CD14-positive monocyte (primary cell): ENCODE data around the gene FOXP4. TPM values are rescaled to one million over a fixed set of nuclear protein-coding genes. Genes with fewer than 3 reads are reported as not detected.

Experiments
- DNase-seq, 3 donors: peaks; one replicate each; pipeline ENCODE4 v3.0.0-alpha.2; 2011 to 2022
- H2AFZ ChIP-seq: 2 replicates; pipeline ENCODE4 v1.6.0; 2012; ENCODE audit warnings: mild to moderate bottlenecking, low read depth, low read length, inconsistent platforms; ENCODE audit not compliant: insufficient read depth, poor library complexity, severe bottlenecking
- H3K27ac ChIP-seq, 2 donors: 1 replicate in 1 of 2; 2 replicates in 1 of 2; pipeline ENCODE4 v1.5.1; 2012 to 2013; ENCODE audit warnings: low read length in 2 of 2, control low read depth in 1 of 2, inconsistent platforms in 1 of 2, low read depth in 1 of 2, mild to moderate bottlenecking in 1 of 2
- H3K27me3 ChIP-seq, 2 donors: one replicate each; pipeline versions ENCODE4 v1.6.0 to v1.6.1; 2011 to 2013; ENCODE audit warnings: low read length in 2 of 2; ENCODE audit not compliant: control insufficient read depth in 2 of 2, insufficient read depth in 2 of 2
- H3K36me3 ChIP-seq, 2 donors: replicated peaks in 1 of 2; 1 replicate in 1 of 2; 2 replicates in 1 of 2; pipeline versions ENCODE4 v1.5.1 to v1.6.1; 2012 to 2013; ENCODE audit warnings: low read length in 2 of 2, control low read depth in 1 of 2, inconsistent platforms in 1 of 2, mild to moderate bottlenecking in 1 of 2; ENCODE audit not compliant: insufficient read depth in 2 of 2, control insufficient read depth in 1 of 2
- H3K4me1 ChIP-seq, 2 donors: 1 replicate in 1 of 2; 2 replicates in 1 of 2; pipeline versions ENCODE4 v1.5.1 to v1.6.1; 2012 to 2013; ENCODE audit warnings: low read length in 2 of 2, control low read depth in 1 of 2, inconsistent platforms in 1 of 2, mild to moderate bottlenecking in 1 of 2, moderate library complexity in 1 of 2; ENCODE audit not compliant: insufficient read depth in 2 of 2, control insufficient read depth in 1 of 2
- H3K4me2 ChIP-seq: replicated peaks from 2 replicates; pipeline ENCODE3; 2012; ENCODE audit warnings: low read length, moderate library complexity, mild to moderate bottlenecking; ENCODE audit not compliant: poor library complexity, severe bottlenecking; ENCODE audit errors: extremely low read depth
- H3K4me3 ChIP-seq, 3 experiments: fragments of 200-600 bp in 1 of 3; sonication (generic) in 1 of 3; replicated peaks in 1 of 3; 1 replicate in 2 of 3; 2 replicates in 1 of 3; pipeline ENCODE4 v1.5.1; 2011 to 2013; ENCODE audit warnings: low read length in 3 of 3, mild to moderate bottlenecking in 3 of 3, control low read depth in 2 of 3, low read depth in 2 of 3, inconsistent platforms in 1 of 3, moderate library complexity in 1 of 3
- H3K79me2 ChIP-seq: 2 replicates; pipeline ENCODE4 v1.6.0; 2012; ENCODE audit warnings: mild to moderate bottlenecking, control low read depth, inconsistent platforms, low read length, moderate library complexity; ENCODE audit not compliant: insufficient read depth
- H3K9ac ChIP-seq: 2 replicates; pipeline ENCODE4 v1.6.0; 2017; ENCODE audit warnings: low read length, mild to moderate bottlenecking; ENCODE audit not compliant: insufficient read depth, poor library complexity, severe bottlenecking
- H3K9me3 ChIP-seq, 2 donors: replicated peaks in 1 of 2; 1 replicate in 1 of 2; 2 replicates in 1 of 2; pipeline versions ENCODE4 v1.5.1 to v1.6.1; 2012 to 2013; ENCODE audit warnings: low read length in 2 of 2, control low read depth in 1 of 2; ENCODE audit not compliant: control insufficient read depth in 1 of 2, insufficient read depth in 1 of 2
- H4K20me1 ChIP-seq: 2 replicates; pipeline ENCODE4 v1.6.0; 2012; ENCODE audit warnings: mild to moderate bottlenecking, low read length, control low read depth, moderate library complexity; ENCODE audit not compliant: insufficient read depth
- H3K27ac Mint-ChIP-seq, 7 donors: one replicate each; pipeline ENCODE4 v1.8.0; 2020; ENCODE audit warnings: mild to moderate bottlenecking in 7 of 7, mixed read lengths in 7 of 7, moderate library complexity in 6 of 7, inconsistent platforms in 2 of 7
- H3K27me3 Mint-ChIP-seq, 3 donors: one replicate each; pipeline ENCODE4 v1.8.0; 2021 to 2022; ENCODE audit warnings: low read depth in 3 of 3, mild to moderate bottlenecking in 3 of 3, mixed read lengths in 3 of 3, moderate library complexity in 3 of 3, inconsistent platforms in 1 of 3
- H3K36me3 Mint-ChIP-seq, 2 donors: one replicate each; pipeline ENCODE4 v1.8.0; 2020; ENCODE audit warnings: mixed read lengths in 2 of 2, inconsistent platforms in 1 of 2, mild to moderate bottlenecking in 1 of 2
- H3K4me1 Mint-ChIP-seq: one replicate; pipeline ENCODE4 v1.8.0; 2020; ENCODE audit warnings: mild to moderate bottlenecking, mixed read lengths
- H3K4me3 Mint-ChIP-seq, 2 donors: one replicate each; pipeline ENCODE4 v1.8.0; 2020; ENCODE audit warnings: mild to moderate bottlenecking in 2 of 2, mixed read lengths in 2 of 2, moderate library complexity in 1 of 2
- H3K9me3 Mint-ChIP-seq, 7 donors: one replicate each; pipeline ENCODE4 v1.8.0; 2020 to 2022; ENCODE audit warnings: mixed read lengths in 7 of 7, mild to moderate bottlenecking in 6 of 7, moderate library complexity in 6 of 7, inconsistent platforms in 2 of 7
- CTCF ChIP-seq: fragments of 200-600 bp; IDR thresholded peaks from one replicate; pipeline ENCODE4 v1.8.0; 2022; ENCODE audit warnings: antibody characterized with exemption, mild to moderate bottlenecking
- WGBS: methylation state at CpG from one replicate; pipeline ENCODE4 v1.1.5; 2013; ENCODE audit warnings: missing lambda C conversion rate; ENCODE audit not compliant: insufficient coverage; 5-methylcytosine and 5-hydroxymethylcytosine counted together
- intact Hi-C, 2 donors: fragments of 100-400 bp; cut with micrococcal nuclease; formaldehyde crosslinking; loops; one replicate each; pipeline versions ENCODE4 v1.15.0 to v1.15.1; 2023
- polyA plus RNA-seq, 3 donors: library from polyadenylated mRNA; depleted of rRNA in 1 of 3; unstranded in 2 of 3; stranded (reverse) in 1 of 3; fragments of 300-500 nt in 2 of 3; fragments of >200 nt in 1 of 3; fragmentation: Illumina TruSeq in 2 of 3; gene quantifications; 1 replicate in 2 of 3; 2 replicates in 1 of 3; pipeline ENCODE4 v1.2.3, GENCODE V29; 2012 to 2021

FOXP4 gene
- polyA plus RNA-seq, 3 donors = 0.62 to 7.6 (median 0.65) TPM

GRCh38 chr6:41553405-41553999, 7.3 kb downstream of the FOXP4 start:
- peaks cover 8% of the 10 kb centered on the region for H3K79me2 ChIP-seq
- Mint-ChIP-seq H3K4me1 (peaks cover 16% of the 10 kb centered on the region), H3K27me3 (peaks cover 27 to 42% (median 29%) of the 10 kb centered on the region in 3 donors), H3K36me3 (peaks cover 38 to 48% of the 10 kb centered on the region in 2 donors), H3K9me3 (peaks cover 0 to 6% (median 0%) of the 10 kb centered on the region in 7 donors), H3K27ac (no peak overlapping the region), H3K4me3 (no peak overlapping the region)
- peaks cover 4 to 28% of the 10 kb centered on the region in 2 donors for H3K36me3 ChIP-seq
- H3K27me3 ChIP-seq = peaks cover 10 to 21% of the 10 kb centered on the region in 2 donors
- H3K9ac ChIP-seq = no peak overlapping the region
- H3K9me3 ChIP-seq = no peaks in the 10 kb centered on the region
- TF ChIP-seq CTCF = no peak
- H2AFZ ChIP-seq = no peak overlapping the region
- H3K4me3 ChIP-seq = no peak overlapping the region
- WGBS = no CpG with 5 or more reads among the region's 1 CpG
- no peak overlapping the region for H3K27ac ChIP-seq
- DNase-seq = no peak
- intact Hi-C loops = no loop called here
- H3K4me1 ChIP-seq = peaks cover 7 to 10% of the 10 kb centered on the region in 2 donors
- peaks cover 97% of the 10 kb centered on the region for H4K20me1 ChIP-seq
- H3K4me2 ChIP-seq = no peak overlapping the region

GRCh38 chr6:41555326-41556300, 9.4 kb downstream of the FOXP4 start:
- H3K4me1 Mint-ChIP-seq = peaks cover 19% of the 10 kb centered on the region
- Histone ChIP-seq H3K9me3 (no peaks in the 10 kb centered on the region), H2AFZ (no peak overlapping the region), H3K36me3 (peaks cover 4 to 24% of the 10 kb centered on the region in 2 donors), H3K9ac (no peak overlapping the region), H3K4me3 (no peak overlapping the region), H4K20me1 (peaks cover 97% of the 10 kb centered on the region), H3K27ac (no peak overlapping the region), H3K4me1 (peaks cover 6 to 8% of the 10 kb centered on the region in 2 donors), H3K27me3 (peaks cover 3 to 13% of the 10 kb centered on the region in 2 donors), H3K79me2 (peaks cover 5% of the 10 kb centered on the region), H3K4me2 (no peak overlapping the region)
- peaks cover 29 to 37% of the 10 kb centered on the region in 2 donors for H3K36me3 Mint-ChIP-seq
- no peak for DNase-seq
- WGBS = 96% methylated on average over 7 of the region's 15 CpGs
- intact Hi-C loops = no loop called here
- H3K27ac Mint-ChIP-seq = peak overlapping the region in 1 of 7 donors; percentile 57
- H3K27me3 Mint-ChIP-seq = peaks cover 19 to 36% (median 19%) of the 10 kb centered on the region in 3 donors
- H3K4me3 Mint-ChIP-seq = no peak overlapping the region
- H3K9me3 Mint-ChIP-seq = no peaks in the 10 kb centered on the region
- no peak for TF ChIP-seq CTCF
